HG02885 (cell line): ENCODE measurements around the gene PPM1H.
"Not testable (repeated sequence)": the region's sequence is repeated elsewhere in the genome, so short reads cannot be mapped to it uniquely, and the experiment has no call there.

Experiments used
- ATAC-seq: cut with Tn5 transposase; IDR thresholded peaks from one replicate; pipeline ENCODE4 v1.9.1; 2021; ENCODE audit warnings: mild to moderate bottlenecking; ENCODE audit not compliant: unreplicated experiment, poor library complexity

PPM1H gene

DNA sequence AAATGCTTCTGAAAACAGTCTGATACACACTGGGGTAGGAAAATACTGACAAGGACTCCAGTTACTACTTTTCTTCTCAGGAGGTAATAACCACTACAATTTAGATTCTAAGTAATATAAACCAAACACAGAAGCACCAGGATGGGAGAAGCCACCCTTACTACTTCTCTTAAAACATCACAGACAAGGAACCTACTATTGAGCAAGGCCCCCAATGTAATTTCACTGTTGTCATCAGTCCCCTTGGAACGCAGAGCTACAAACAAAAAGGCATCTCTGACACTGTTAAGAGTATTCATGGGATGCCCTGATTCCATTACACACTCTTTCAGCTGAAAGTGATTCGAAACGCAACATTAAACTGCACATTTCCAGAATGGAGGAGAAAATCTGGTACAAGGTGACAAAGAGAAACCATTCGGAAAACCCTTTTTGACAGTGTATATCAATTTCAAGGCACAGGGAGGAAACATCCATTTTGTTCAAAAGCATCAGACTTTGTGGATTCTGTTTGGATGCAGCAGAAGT is 185.9 kb downstream of the PPM1H start:
- ATAC-seq: no peak

DNA sequence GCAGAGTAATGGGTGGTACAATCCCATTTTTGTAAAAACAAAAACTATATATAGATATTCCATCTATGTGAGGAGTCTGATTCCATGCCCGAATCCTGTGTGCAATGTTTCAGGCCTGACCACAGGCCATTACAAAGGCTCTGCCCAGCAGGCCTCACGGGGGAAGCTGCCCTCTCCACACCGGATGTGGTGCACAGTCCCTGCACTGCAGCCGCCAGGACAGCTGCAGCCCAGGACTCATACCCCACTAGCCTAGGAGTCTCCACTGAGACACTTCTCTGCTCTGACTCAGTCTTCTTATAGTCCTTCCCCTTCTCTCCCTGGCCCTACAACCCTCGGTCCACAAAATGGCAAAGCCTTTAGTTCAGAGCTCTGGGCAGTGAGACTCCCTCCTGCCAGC is 190.4 kb downstream of the PPM1H start:
- no peak for ATAC-seq

DNA sequence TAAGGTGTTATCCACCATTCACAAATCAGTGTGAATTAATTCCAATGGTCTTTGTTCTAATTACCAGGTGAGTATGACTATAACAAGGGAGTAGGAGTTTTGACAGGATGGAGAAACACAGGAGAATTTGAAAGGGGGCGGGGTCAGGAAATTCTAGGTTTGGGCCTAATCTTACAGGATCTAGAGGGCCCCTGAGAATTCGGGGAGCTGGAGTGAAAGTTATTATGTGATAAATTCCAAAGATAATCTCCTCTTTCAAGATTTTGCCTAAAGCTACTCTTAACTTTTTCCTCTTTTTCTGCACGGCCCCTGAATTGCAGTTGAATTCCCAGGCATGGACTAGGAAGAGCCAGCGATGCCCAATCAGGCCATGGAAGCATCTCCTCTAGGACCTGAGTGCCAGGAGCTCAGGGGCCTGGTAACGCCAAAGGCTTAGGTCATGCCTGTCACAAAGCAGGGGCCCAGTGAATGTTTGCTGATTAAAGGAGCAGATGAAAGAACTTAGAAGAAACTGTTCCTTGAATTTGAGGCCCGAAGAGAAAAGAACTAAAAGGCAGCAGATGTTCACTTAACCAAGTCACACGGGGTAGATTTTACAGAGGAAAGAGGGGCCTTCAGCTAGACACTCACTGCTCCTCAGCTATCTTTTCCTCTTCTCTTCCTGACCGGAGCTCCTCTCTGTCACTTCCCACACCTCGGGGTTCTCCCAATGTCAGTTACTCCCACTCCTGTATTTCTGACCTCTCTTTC is 195.5 kb downstream of the PPM1H start:
- ATAC-seq: no peak

DNA sequence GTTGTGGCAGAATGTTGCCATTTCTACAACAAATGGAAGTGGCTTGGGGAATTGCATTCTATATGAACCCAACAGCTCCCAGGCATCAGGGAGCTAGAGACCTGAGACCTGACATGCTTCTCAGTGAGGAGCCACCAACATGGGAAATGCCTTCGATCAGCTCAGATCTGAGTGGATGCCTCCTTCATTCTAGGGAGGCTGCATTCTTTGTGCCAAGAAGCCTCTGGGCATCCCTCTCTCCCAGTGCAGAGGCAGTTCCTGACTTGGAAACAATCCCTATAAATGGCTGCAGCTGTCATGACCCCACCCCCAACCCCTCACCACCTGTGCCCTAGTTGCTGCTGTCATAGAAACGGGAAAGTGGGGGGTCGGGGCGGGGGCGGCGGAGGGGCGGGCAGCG is 196.3 kb downstream of the PPM1H start:
- no peak for ATAC-seq

DNA sequence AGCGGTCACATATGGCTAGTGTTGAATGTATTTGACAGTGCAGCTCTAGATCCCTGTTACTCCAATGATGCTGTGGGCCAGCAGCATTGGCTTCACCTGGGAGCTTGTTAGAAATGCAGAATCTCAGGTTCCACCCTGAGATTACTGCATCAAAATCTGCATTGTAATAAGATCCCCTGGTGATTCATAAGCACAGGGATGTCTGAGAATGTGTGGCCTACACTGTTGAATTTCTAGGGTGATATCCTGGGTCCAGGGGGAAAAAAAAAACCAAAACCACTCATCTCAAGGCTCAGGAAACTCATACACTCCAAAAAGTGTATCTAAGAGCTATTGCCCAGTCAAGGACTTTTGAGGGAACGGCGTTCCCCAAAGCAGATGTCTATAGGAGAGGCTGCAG is 196.8 kb downstream of the PPM1H start:
- ATAC-seq: no peak

DNA sequence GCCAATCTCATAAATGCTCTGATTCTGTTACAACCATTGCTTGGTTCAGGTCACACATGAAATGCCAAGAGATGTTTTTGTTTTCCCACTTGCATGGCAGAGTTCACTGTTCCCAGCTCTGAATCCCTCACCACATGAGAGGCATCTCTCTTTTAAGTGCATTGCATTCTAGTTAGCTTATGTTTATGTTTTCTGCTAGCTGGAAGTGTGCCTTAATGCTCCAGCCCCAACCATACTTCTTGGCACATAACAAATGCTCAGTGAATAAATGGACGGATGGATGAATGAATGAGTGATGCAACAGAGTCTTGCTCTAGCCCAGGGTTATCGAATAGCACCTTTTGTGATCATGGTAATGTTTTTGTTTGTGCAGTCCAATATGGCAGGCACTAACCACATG is 197.3 kb downstream of the PPM1H start:
- no peak for ATAC-seq

DNA sequence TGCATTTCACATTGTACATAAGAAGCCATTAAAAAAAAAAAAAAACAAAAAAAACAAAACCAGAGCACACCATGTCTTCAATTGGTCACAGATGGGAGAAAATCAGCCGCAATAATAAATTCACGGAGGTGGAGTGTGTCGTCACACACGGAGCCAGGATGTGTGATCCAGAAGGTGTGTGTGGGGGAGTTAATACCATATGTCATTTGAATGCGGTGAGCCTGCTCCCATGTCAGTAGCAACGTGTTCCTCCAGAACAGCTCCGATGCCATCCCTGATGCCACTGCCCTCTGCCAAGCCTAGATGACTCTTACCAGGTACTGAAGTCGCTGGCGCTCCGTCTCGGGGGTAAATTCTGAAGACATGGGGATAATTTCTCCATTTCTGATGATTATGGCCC is 197.8 kb downstream of the PPM1H start:
- no peak for ATAC-seq

DNA sequence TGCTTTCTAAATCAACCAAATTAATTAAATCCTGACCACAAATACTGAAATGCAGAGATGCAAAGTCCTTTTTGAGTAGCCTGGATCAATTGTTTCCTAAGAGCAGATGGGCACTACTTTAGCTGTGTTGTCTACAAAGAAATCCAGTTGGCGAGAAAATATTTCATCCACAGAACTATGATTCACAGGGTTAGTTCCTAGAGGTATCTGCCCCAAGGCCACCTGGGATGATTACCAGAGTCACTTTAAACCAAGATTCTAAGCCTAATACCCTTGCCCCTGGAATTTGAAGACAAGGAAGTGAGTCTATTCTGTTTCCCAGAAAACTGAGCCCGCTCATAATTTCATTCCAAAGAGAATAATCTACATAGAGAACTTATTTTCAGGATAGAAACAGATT is 198.4 kb downstream of the PPM1H start:
- ATAC-seq: no peak

DNA sequence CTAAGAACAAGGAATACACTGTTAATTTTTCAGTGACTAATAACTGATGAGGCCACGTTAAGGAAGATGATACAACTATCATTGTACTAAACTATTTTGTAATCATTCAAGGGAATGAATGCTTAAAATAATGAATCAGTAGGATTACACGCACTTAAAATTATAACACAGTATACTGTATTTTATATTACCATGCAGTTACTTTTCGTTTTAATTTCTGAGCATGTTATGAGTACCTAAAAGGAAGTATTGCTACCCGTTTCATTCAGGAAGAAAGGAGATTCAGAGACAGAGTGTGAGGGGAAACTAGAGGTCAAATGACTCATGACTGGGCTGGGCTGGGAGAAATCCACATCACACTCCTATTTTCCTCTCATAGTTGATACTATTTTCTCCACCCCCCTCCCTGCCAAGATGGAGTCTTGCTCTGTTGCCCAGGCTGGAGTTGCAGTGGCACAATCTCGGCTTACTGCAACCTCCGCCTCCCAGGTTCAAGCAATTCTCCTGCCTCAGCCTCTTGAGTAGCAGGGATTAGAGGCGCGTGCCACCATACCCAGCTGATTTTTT is 202.0 kb downstream of the PPM1H start:
- no peak for ATAC-seq

DNA sequence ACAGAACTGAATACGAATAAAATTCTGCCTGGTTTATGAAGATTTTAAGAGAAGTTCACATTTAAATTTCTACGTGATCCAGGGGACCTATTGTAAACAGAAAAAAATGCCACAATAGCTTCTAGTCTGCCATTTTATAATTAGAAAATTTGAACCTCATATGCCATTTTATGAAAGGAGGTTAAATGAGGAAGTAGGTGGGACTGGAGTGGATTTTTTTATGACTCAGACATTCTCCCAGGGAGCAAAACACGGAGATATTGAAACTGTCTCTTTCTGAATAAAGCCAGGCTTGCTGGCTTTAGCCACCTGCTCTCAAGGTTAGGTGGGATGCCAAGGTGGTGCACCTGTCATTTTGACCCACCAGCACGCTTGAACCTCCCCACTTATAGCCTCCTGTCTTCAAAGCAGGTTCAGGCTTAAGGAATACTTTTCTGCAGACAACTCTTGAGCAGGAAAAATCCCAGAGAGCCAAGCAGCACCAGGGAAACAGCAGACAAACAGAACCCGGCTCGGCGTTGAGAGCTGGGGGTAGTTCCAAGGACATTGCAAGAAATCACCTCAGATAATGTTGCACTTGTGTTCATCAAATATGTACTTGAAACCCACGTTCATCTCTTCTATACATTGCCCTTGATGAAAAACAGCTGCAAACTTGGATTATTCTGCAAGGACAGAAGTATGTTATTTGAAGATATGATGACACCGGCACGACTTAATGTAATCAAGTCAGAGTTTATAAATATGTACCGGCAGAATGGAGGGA is 203.7 kb downstream of the PPM1H start:
- ATAC-seq: no peak

DNA sequence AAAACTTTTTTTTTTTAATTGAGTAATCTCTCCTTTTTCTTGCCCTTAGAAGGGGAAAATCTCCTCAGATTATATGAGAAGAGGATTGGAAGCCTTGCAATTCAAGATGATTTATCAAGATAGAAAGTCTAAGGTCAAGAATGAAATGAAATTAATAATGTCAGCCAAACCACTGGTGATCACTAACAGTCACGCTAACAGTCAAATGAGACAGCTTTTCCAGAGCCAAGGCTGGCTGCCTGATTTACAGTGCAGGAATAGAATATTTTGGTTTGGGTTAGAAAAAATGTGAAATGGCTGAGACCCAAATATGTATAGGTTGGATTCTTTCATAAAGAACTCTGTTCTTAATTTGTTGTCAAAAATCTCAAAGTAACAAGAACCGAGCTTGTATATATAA is 204.3 kb downstream of the PPM1H start:
- no peak for ATAC-seq

DNA sequence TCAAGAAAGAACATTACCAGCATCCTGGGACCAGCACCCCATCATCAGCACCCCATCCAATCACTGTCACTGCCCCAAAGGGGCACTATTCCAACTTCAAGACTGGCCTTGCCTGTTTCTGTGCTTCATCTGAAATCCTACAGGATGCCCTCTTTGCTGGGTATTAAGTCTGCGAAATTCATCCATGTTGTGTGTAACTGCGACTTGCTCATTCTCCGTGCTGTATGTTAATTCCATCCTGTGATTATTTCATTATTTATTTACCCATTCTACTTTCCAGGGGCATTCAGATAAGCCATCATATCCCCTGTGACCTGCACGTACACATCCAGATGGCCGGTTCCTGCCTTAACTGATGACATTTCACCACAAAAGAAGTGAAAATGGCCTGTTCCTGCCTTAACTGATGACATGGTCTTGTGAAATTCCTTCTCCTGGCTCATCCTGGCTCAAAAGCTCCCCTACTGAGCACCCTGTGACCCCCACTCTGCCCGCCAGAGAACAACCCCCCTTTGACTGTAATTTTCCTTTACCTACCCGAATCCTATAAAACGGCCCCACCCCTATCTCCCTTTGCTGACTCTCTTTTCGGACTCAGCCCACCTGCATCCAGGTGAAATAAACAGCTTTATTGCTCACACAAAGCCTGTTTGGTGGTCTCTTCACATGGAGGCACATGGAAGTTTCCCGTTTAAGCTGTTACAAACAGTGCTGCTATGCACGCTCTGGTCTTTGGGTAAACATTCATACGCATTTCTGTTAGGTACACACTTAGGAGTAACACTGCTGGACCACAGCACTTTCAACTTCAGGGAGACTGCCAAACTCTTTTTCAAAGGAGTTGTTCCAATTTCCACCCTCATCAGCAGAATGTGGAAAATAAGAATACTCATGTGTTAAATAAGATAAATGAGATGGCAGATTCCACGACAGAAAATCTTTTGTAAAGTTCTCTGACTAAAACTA is 205.1 kb downstream of the PPM1H start:
- ATAC-seq: not testable (repeated sequence)

DNA sequence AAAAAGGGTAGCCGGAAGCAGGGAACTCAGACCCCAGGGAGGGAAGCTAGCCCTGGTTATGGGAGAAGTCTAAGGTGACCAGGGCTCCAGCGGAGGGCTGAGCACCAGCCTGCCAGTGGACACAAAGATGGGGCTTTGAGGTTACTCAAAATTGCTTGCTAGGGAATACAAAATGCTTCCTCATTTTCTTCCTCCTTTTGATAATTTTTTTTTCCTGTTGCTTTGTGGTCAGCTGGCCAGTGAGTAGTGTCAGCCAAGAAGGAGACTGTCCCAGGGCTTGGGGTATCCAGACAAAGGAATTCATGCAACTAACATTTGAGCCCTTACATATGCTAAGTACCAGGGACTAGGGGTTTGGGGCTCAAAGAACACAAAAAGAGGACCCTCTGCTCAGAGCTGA is 206.2 kb downstream of the PPM1H start:
- no peak for ATAC-seq

DNA sequence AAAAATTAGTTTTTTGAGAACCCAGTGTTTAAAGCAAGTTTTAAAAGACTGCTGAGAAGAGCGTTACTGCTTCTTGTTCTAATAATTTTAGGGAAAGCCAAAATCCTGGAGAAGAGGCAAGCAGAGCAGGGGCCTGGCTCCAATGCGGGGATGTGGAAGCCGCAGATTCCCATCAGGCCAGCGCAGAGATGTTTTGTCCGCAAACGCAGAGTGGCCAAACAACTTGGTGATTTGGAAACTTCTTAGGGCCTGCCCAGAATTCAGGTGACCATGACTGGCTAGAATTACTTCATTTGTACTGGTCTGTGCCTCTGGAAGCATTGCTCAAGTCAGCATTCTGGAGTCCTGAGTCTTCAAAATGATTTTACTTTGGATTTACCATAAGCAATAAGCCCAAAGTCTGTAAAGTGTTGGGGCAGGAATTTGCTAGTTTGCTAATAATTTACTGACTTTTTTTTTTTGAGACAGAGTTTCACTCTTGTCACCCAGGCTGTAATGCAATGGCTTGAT is 208.4 kb downstream of the PPM1H start:
- ATAC-seq: no peak

DNA sequence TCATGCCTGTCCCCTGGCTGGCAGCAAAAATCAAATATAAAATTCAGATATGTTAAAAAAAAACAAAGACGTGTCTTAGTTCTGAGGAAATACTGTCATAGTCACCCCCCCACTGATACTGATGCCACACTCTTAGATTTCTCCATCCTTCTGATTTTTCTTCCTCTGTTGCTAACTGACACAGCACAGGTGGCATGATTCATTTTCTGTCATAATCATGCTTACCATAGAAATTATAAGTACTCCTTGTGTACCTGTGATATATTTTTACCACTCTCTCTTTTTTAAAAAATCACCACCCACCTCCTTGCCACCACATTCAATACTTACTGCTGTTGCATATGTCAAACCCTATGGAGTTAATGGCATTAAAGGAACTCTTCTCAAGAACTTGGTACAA is 209.2 kb downstream of the PPM1H start:
- ATAC-seq: no peak

DNA sequence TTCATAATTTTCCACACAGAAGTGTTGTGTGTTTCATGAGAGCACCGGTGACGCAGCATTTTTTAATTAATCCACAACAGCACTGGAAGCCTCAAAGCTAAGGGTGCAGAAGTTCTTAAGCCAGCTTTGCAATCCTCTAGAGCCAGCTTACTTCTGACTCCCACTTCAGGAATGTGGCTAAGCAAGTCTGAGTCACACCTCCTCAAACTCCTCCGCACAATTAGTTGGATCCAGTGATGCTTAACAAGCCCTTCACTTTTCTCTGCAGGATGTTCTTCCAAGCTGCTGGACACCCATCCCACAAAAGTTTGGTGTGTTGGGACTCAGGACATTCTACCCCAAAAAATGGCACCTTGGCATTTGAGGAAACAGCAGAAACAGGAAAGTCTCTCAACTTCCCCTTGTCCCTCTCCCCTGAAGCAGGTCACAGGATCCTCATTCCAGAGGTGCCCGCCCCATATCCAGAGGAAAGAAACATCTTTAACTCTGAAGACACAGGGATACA is 210.0 kb downstream of the PPM1H start:
- no peak for ATAC-seq

DNA sequence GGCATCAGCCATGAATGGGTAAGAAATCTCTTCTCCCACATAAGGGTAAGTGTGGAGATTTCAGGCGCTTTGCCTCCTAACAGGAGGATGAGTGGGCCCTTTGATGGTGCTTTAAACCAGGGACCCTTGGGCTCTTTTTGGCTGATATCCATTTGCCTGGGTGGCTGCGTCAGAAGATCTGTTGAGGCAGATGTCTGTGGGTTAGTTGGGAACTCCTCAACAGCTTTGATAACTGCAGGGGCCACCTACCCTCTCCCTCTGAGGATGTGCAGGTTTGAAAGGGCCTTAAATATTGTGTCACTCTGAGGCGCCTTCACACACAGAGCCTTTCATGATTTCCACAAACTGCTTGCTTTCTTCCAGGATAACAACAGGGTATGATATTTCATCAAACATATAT is 210.7 kb downstream of the PPM1H start:
- no peak for ATAC-seq

DNA sequence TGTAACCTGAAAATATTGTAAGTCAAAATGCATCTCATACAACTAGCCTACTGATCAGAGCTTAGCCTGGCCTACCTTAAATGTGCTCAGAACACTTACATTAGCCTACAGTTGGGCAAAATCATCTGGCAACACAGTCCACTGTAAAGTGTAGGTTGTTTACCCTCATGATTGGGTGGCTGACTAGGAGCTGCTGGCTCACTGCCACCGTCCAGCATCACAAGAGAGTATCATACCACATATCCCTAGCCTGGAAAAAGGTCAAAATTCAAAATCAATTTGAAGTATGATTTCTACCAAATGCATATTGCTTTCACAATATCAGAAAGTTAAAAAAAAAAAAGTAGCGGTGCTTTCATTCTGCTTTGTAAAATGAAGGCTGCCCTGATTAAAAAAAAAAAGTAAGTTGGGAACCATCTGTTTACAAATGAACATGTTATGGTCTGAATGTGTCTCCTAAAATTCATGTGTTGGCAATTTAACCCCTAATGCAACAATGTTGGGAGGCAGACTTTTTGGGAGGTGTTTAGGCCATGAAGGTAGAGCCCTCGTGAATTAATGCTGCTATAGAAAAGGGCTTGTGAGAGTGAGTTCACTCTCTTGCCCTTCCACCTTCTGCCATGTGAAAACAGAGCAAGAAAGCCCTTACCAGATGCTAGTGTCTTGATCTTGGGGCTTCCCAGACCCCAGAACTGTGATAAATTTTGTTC is 211.8 kb downstream of the PPM1H start:
- ATAC-seq: no peak

DNA sequence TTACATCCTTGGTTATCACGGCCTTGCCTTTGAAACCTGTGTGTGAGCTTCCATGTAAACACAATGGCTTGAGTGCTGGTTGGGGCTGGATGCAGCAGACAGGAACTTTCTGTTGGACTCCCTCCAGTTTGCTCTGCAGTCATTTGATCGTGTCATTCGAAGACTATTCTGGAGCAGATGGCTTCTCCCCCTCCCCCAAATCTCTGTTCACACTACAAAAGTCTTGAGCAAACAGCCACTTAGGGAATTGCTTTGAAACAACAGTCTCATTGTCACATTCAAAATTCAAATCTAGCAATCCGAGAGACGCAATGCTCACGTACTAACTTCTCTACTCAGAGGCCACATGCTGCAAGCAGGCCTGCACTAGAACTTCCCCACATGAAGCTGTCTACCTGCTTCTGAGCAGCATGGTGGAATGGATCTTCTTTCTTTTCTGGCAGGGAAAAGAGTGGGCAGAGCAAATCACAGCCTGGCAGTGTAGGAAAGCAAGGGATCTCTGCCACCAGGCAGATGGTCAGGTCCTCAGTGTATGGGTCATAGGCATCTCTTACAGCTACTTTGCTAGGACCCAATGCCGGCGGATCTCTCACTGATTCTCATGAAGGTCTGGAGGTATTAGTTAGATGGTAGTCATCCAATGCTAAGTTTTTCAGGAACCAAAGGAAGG is 214.2 kb downstream of the PPM1H start:
- ATAC-seq: no peak
